RWPE2 (cell line): ENCODE data around the gene HMGXB3.
A peak's percentile ranks its signal among the peaks of the same experiment; 100 is the strongest.

Experiments used
- ATAC-seq: fragments of 200-7000 bp; cut with Tn5 transposase; 3 replicates; pipeline ENCODE4 v1.9.1; 2021; ENCODE audit warnings: low read depth
- DNase-seq: peaks from one replicate; pipeline ENCODE4 v3.0.0-alpha.2; 2020; ENCODE audit warnings: low spot score
- H3K27ac ChIP-seq: fragments of 450-650 bp; 2 replicates; pipeline ENCODE4 v1.5.1; 2017; ENCODE audit warnings: mild to moderate bottlenecking; ENCODE audit not compliant: poor library complexity, severe bottlenecking
- H3K27me3 ChIP-seq: fragments of 250-450 bp; sonication (Bioruptor Pico); 2 replicates; pipeline ENCODE4 v1.5.1; 2021; ENCODE audit warnings: mild to moderate bottlenecking, moderate library complexity; ENCODE audit not compliant: insufficient read depth, poor library complexity, severe bottlenecking
- H3K36me3 ChIP-seq: fragments of 250-450 bp; sonication (Bioruptor Pico); 2 replicates; pipeline ENCODE4 v1.5.1; 2020; ENCODE audit warnings: low read depth, mild to moderate bottlenecking, moderate library complexity
- H3K4me1 ChIP-seq: fragments of 250-450 bp; sonication (Bioruptor Pico); 2 replicates; pipeline ENCODE4 v1.5.1; 2021; ENCODE audit warnings: mild to moderate bottlenecking, moderate library complexity; ENCODE audit not compliant: insufficient read depth, poor library complexity, severe bottlenecking
- H3K4me3 ChIP-seq: fragments of 250-450 bp; sonication (Bioruptor Pico); 2 replicates; pipeline ENCODE4 v1.5.1; 2021; ENCODE audit warnings: mild to moderate bottlenecking, moderate library complexity; ENCODE audit not compliant: severe bottlenecking
- H3K9me3 ChIP-seq: fragments of 250-450 bp; sonication (Bioruptor Pico); 2 replicates; pipeline ENCODE4 v1.5.1; 2021; ENCODE audit warnings: mild to moderate bottlenecking, moderate library complexity; ENCODE audit not compliant: severe bottlenecking
- CTCF ChIP-seq: fragments of 450-650 bp; IDR thresholded peaks from one replicate; pipeline ENCODE4 v1.5.1; 2017; ENCODE audit warnings: mild to moderate bottlenecking, moderate library complexity; ENCODE audit not compliant: poor library complexity, severe bottlenecking

The HMGXB3 gene

GRCh38 chr5:150057996-150058395 is 57.5 kb downstream of the HMGXB3 start:
- ATAC-seq (no peak), DNase-seq (peak; percentile 3)
- Histone ChIP-seq H3K36me3 (peaks cover 13% of the 10 kb centered on the region), H3K4me3 (no peak overlapping the region), H3K27ac (peak overlapping the region; percentile 10), H3K4me1 (peaks cover 8% of the 10 kb centered on the region), H3K9me3 (no peaks in the 10 kb centered on the region), H3K27me3 (no peaks in the 10 kb centered on the region)
- TF ChIP-seq CTCF: no peak

GRCh38 chr5:150058480-150059126 is 58.1 kb downstream of the HMGXB3 start:
- no peak overlapping the region for H3K4me3 ChIP-seq
- DNase-seq: peak; percentile 52
- no peak for TF ChIP-seq CTCF
- no peaks in the 10 kb centered on the region for H3K9me3 ChIP-seq
- ATAC-seq: peak; percentile 75
- peak overlapping the region; percentile 10 for H3K27ac ChIP-seq
- H3K4me1 ChIP-seq: peaks cover 7% of the 10 kb centered on the region
- H3K36me3 ChIP-seq: peaks cover 7% of the 10 kb centered on the region
- H3K27me3 ChIP-seq: no peaks in the 10 kb centered on the region

GRCh38 chr5:150059623-150060022 is 59.1 kb downstream of the HMGXB3 start:
- DNase-seq (peak; percentile 61), ATAC-seq (no peak)
- H3K4me3 ChIP-seq: no peak overlapping the region
- H3K9me3 ChIP-seq: no peaks in the 10 kb centered on the region
- H3K27ac ChIP-seq: no peak overlapping the region
- H3K27me3 ChIP-seq: no peaks in the 10 kb centered on the region
- no peaks in the 10 kb centered on the region for H3K36me3 ChIP-seq
- H3K4me1 ChIP-seq: peaks cover 7% of the 10 kb centered on the region
- TF ChIP-seq CTCF: no peak

- Histone ChIP-seq H3K27ac (no peak overlapping the region), H3K4me3 (no peak overlapping the region), H3K9me3 (no peaks in the 10 kb centered on the region), H3K36me3 (no peaks in the 10 kb centered on the region), H3K4me1 (peaks cover 7% of the 10 kb centered on the region), H3K27me3 (no peaks in the 10 kb centered on the region)
- no peak for ATAC-seq
- no peak for TF ChIP-seq CTCF
- DNase-seq: peak; percentile 38
These were observed 59.9 kb downstream of the HMGXB3 start for GRCh38 chr5:150060471-150060870.

- Histone ChIP-seq H3K4me1 (peaks cover 7% of the 10 kb centered on the region), H3K4me3 (no peak overlapping the region), H3K27me3 (no peaks in the 10 kb centered on the region), H3K27ac (no peak overlapping the region), H3K36me3 (no peaks in the 10 kb centered on the region), H3K9me3 (no peaks in the 10 kb centered on the region)
- no peak for ATAC-seq
- TF ChIP-seq CTCF: no peak
- peak; percentile 46 for DNase-seq
These were observed 61.0 kb downstream of the HMGXB3 start for GRCh38 chr5:150061538-150061995.
